HUES48 (cell line): ENCODE data around the gene SPDYE8.
"Not testable (repeated sequence)": the region's sequence is repeated elsewhere in the genome, so short reads cannot be mapped to it uniquely, and the experiment has no call there.

Source experiments
- H3K27ac ChIP-seq: one replicate; pipeline ENCODE4 v1.7.0; 2013; ENCODE audit warnings: low read depth, low read length, inconsistent platforms
- H3K27me3 ChIP-seq: 2 replicates; pipeline ENCODE4 v1.6.1; 2013; ENCODE audit warnings: mild to moderate bottlenecking, low read length; ENCODE audit not compliant: control insufficient read depth, insufficient read depth
- H3K36me3 ChIP-seq: 2 replicates; pipeline ENCODE4 v1.6.1; 2013; ENCODE audit warnings: low read length; ENCODE audit not compliant: control insufficient read depth, insufficient read depth
- H3K4me1 ChIP-seq: 2 replicates; pipeline ENCODE4 v1.6.1; 2013; ENCODE audit warnings: mild to moderate bottlenecking, low read length; ENCODE audit not compliant: control insufficient read depth, insufficient read depth
- H3K4me3 ChIP-seq: 2 replicates; pipeline ENCODE4 v1.5.1; 2013; ENCODE audit warnings: mild to moderate bottlenecking, low read depth, low read length
- H3K9ac ChIP-seq: 2 replicates; pipeline ENCODE4 v1.6.1; 2013; ENCODE audit warnings: mild to moderate bottlenecking, low read depth, low read length, moderate library complexity
- H3K9me3 ChIP-seq: 2 replicates; pipeline ENCODE4 v1.6.1; 2013; ENCODE audit warnings: low read length; ENCODE audit not compliant: control insufficient read depth, insufficient read depth

Gene SPDYE8

GRCh38 chr7:72976434-72976833 lies 53.1 kb downstream of the SPDYE8 start:
- not testable (repeated sequence) for H3K27me3 ChIP-seq, H3K4me3 ChIP-seq, H3K9ac ChIP-seq, H3K9me3 ChIP-seq, H3K36me3 ChIP-seq, H3K27ac ChIP-seq, H3K4me1 ChIP-seq

- H3K27me3 ChIP-seq, H3K27ac ChIP-seq, H3K9ac ChIP-seq, H3K4me1 ChIP-seq, H3K9me3 ChIP-seq, H3K4me3 ChIP-seq, H3K36me3 ChIP-seq: not testable (repeated sequence)
Observed at GRCh38 chr7:72975656-72976286, 53.8 kb downstream of the SPDYE8 start.

DNA sequence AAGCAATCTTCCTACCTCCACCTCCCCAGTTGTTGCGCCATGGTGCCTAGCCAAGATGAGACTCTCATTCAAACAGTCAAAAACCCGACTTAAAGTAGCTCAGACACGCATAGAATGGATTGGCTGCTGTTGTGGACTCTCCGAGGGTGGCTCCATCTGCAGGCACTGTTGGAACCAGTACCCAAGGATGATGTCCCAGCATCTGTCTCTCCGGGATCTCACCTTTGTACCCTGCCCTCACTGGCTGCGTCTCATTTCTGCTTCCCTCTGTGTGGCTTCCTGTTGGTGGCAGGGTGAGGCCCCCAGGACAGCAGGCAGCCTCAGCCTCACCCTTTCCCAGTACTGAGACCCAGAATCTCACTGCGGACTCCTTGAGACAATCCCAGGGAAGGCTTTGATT lies 54.8 kb downstream of the SPDYE8 start:
- H3K9me3 ChIP-seq, H3K4me3 ChIP-seq, H3K9ac ChIP-seq, H3K27ac ChIP-seq, H3K36me3 ChIP-seq, H3K27me3 ChIP-seq, H3K4me1 ChIP-seq: not testable (repeated sequence)

DNA sequence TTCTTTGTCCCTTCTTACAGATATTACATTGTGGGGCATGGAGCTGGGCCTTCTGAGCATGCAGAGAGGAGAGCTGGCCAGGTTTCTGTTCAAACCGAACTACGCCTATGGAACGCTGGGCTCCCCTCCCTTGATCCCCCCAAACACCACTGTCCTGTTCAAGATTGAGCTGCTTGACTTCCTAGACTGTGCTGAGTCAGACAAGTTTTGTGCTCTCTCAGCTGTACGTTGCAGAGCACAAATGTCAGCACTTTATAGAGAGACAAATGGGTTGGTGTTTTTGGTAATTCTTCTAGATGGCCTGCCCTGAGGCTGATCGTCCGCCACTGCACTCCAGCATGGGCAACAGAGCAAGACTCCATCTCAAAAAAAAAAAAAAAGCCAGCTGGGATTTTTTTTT lies 58.1 kb downstream of the SPDYE8 start:
- H3K9ac ChIP-seq, H3K9me3 ChIP-seq, H3K36me3 ChIP-seq, H3K27ac ChIP-seq, H3K4me3 ChIP-seq, H3K4me1 ChIP-seq, H3K27me3 ChIP-seq: not testable (repeated sequence)
